Tibial artery (tissue), 4 donors: ENCODE measurements around the gene ARMS2.

Source experiments
- DNase-seq, 2 donors: peaks; one replicate each; pipeline ENCODE4 v3.0.0-alpha.2; 2019
- H3K27ac ChIP-seq, 2 donors: fragments of 200-600 bp; sonication (generic) in 1 of 2; 1 replicate in 1 of 2; 2 replicates in 1 of 2; pipeline ENCODE4 v1.5.1; 2018 to 2019; ENCODE audit warnings: mild to moderate bottlenecking in 1 of 2
- H3K27me3 ChIP-seq, 2 donors: fragments of 200-600 bp; sonication (generic) in 1 of 2; one replicate each; pipeline versions ENCODE4 v1.5.1 to v1.6.0; 2016 to 2019
- H3K36me3 ChIP-seq, 3 donors: fragments of 200-600 bp; sonication (generic) in 2 of 3; one replicate each; pipeline ENCODE4 v1.5.1; 2016 to 2019; ENCODE audit warnings: mild to moderate bottlenecking in 2 of 3
- H3K4me1 ChIP-seq, 4 donors: fragments of 200-600 bp; sonication (generic) in 2 of 4; 1 replicate in 3 of 4; 2 replicates in 1 of 4; pipeline ENCODE4 v1.5.1; 2016 to 2019
- H3K4me3 ChIP-seq, 2 donors: fragments of 200-600 bp; sonication (generic) in 1 of 2; 1 replicate in 1 of 2; 2 replicates in 1 of 2; pipeline ENCODE4 v1.5.1; 2018 to 2019; ENCODE audit warnings: mild to moderate bottlenecking in 2 of 2
- H3K9me3 ChIP-seq, 3 donors: fragments of 200-600 bp; sonication (generic) in 1 of 3; one replicate each; pipeline ENCODE4 v1.5.1; 2016 to 2019
- intact Hi-C: fragments of 100-400 bp; cut with DNase I; formaldehyde crosslinking; loops from one replicate; pipeline ENCODE4 v1.15.0; 2023; ENCODE audit warnings: low total_unique reads
- TF ChIP-seq, protein P1 (sequence below), 2 experiments: fragments of 200-600 bp in 1 of 2; fragments of 450-650 bp in 1 of 2; IDR thresholded peaks; one replicate each; pipeline ENCODE4 v1.5.1; 2017 to 2019; ENCODE audit warnings: antibody characterized with exemption in 2 of 2, mild to moderate bottlenecking in 1 of 2, moderate library complexity in 1 of 2

Gene ARMS2

DNA sequence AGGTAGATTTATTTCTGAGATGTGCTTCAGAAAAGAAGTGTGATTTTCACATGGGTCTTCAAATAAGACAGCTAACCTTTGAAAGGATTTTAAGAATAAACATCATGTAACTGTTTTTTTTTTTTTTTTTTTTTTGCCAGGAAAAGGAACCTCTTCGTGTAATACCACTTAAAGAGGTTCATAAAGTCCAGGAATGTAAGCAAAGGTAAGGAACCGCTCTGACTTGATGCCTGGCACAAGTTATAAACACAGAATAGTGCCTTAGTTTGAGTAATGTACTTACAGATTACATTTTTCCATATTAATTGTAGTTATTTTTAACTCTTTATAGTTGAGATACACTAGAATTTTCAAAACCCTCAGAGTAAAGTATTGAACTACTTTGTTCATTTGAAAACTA is 30.4 kb upstream of the ARMS2 start:
- Histone ChIP-seq H3K27me3 (no peaks in the 10 kb centered on the region), H3K4me1 (peaks cover 0 to 23% (median 3%) of the 10 kb centered on the region in 4 donors), H3K4me3 (no peak overlapping the region), H3K36me3 (peaks cover 0 to 34% (median 10%) of the 10 kb centered on the region in 3 donors), H3K9me3 (no peaks in the 10 kb centered on the region), H3K27ac (no peak overlapping the region)
- TF ChIP-seq, protein P1, sequence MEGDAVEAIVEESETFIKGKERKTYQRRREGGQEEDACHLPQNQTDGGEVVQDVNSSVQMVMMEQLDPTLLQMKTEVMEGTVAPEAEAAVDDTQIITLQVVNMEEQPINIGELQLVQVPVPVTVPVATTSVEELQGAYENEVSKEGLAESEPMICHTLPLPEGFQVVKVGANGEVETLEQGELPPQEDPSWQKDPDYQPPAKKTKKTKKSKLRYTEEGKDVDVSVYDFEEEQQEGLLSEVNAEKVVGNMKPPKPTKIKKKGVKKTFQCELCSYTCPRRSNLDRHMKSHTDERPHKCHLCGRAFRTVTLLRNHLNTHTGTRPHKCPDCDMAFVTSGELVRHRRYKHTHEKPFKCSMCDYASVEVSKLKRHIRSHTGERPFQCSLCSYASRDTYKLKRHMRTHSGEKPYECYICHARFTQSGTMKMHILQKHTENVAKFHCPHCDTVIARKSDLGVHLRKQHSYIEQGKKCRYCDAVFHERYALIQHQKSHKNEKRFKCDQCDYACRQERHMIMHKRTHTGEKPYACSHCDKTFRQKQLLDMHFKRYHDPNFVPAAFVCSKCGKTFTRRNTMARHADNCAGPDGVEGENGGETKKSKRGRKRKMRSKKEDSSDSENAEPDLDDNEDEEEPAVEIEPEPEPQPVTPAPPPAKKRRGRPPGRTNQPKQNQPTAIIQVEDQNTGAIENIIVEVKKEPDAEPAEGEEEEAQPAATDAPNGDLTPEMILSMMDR (IDR thresholded peaks at IDR 0.05), result no peak
- no peak for DNase-seq
- intact Hi-C loops, result no loop called here

DNA sequence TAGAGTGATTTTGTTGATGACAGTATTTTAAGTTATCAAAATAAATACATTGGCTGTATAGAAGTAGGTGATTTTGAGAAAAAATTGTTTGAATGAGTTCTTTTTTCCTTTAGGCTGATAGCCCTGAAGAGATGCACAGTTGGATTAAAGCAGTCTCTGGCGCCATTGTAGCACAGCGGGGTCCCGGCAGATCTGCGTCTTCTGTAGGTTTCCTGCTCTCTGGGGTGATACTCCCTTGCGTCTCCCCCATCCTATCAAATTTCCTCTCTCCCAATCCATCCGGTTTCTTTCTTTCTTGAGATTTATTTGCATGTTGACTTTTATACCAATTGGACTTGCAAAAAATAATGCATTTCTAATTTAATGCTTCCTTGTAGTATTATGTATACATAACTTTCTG is 27.6 kb upstream of the ARMS2 start:
- TF ChIP-seq, protein P1 (IDR thresholded peaks at IDR 0.05), result no peak
- DNase-seq, result no peak
- intact Hi-C loops, result no loop called here
- H3K27me3 ChIP-seq, result no peaks in the 10 kb centered on the region
- no peak overlapping the region for H3K4me3 ChIP-seq
- peaks cover 9 to 41% (median 23%) of the 10 kb centered on the region in 3 donors for H3K36me3 ChIP-seq
- no peaks in the 10 kb centered on the region for H3K4me1 ChIP-seq
- H3K9me3 ChIP-seq, result no peaks in the 10 kb centered on the region
- H3K27ac ChIP-seq, result no peak overlapping the region

- Histone ChIP-seq H3K36me3 (peaks cover 9 to 41% (median 23%) of the 10 kb centered on the region in 3 donors), H3K4me3 (no peak overlapping the region), H3K9me3 (no peaks in the 10 kb centered on the region), H3K4me1 (no peaks in the 10 kb centered on the region), H3K27me3 (no peaks in the 10 kb centered on the region), H3K27ac (no peak overlapping the region)
- intact Hi-C loops, result no loop called here
- TF ChIP-seq, protein P1 (IDR thresholded peaks at IDR 0.05), result no peak
- no peak for DNase-seq
These were observed 27.2 kb upstream of the ARMS2 start for GRCh38 chr10:122427280-122427679.

- no peak overlapping the region for H3K4me3 ChIP-seq
- peaks cover 0 to 4% (median 4%) of the 10 kb centered on the region in 3 donors for H3K36me3 ChIP-seq
- H3K27me3 ChIP-seq, result no peaks in the 10 kb centered on the region
- TF ChIP-seq, protein P1 (IDR thresholded peaks at IDR 0.05), result peak; percentile 55 to 80
- DNase-seq, result no peak
- no peak overlapping the region for H3K27ac ChIP-seq
- peaks cover 0 to 8% (median 0%) of the 10 kb centered on the region in 3 donors for H3K9me3 ChIP-seq
- intact Hi-C loops, result loop anchor here (2.0 to 10.0 kb wide), 3 partner anchors 61 to 137 kb away; partner anchors contain the start of gene PLEKHA1
- no peaks in the 10 kb centered on the region for H3K4me1 ChIP-seq
These were observed 19.1 kb upstream of the ARMS2 start for GRCh38 chr10:122435212-122435827.

DNA sequence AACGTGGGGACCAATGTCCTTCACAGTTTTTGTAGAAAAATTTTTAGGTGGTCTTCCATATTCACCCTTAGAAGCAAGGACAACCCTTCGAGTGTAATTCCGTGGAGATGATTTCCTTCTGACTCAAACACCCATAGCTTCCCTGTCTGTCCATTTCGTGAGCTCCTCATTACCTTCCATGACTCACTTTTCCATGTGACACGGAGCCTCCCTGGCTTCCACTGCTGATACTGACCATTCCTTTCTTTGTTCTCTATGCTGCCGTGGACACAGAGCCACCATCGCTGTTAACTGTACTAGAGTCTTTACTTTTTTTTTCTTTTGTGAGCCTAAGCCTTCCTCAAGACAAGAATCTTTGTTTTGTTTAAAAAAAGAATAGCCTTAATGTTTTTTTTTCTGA is 12.5 kb upstream of the ARMS2 start:
- Histone ChIP-seq H3K4me1 (peaks cover 0 to 9% (median 0%) of the 10 kb centered on the region in 4 donors), H3K36me3 (no peaks in the 10 kb centered on the region), H3K4me3 (no peak overlapping the region), H3K27ac (no peak overlapping the region), H3K9me3 (peaks cover 0 to 8% (median 0%) of the 10 kb centered on the region in 3 donors), H3K27me3 (no peaks in the 10 kb centered on the region)
- TF ChIP-seq, protein P1 (IDR thresholded peaks at IDR 0.05), result no peak
- intact Hi-C loops, result no loop called here
- DNase-seq, result no peak
